Endothelial cell of umbilical vein (primary cell): ENCODE data around the gene OR7A5.

Experiments used
- CTCF ChIP-seq, 2 donors: IDR thresholded peaks; 1 replicate in 1 of 2; 2 replicates in 1 of 2; pipeline ENCODE4 v1.5.1; 2011; ENCODE audit warnings: low read length in 2 of 2, mild to moderate bottlenecking in 2 of 2, moderate library complexity in 2 of 2, control low read depth in 1 of 2, inconsistent platforms in 1 of 2, low read depth in 1 of 2; ENCODE audit not compliant: insufficient read depth in 1 of 2; ENCODE audit errors: extremely low read depth in 1 of 2
- EZH2 ChIP-seq: IDR thresholded peaks from 2 replicates; pipeline ENCODE4 v1.6.1; 2012; ENCODE audit warnings: borderline replicate concordance, low read depth, mild to moderate bottlenecking, moderate library complexity, low read length, inconsistent platforms; ENCODE audit not compliant: severe bottlenecking
- JUN ChIP-seq: IDR thresholded peaks from 2 replicates; pipeline ENCODE4 v1.6.1; 2011; ENCODE audit warnings: borderline replicate concordance, low read depth; ENCODE audit not compliant: insufficient read length, insufficient read depth
- MAX ChIP-seq: IDR thresholded peaks from 2 replicates; pipeline ENCODE4 v1.6.1; 2011; ENCODE audit not compliant: insufficient read depth, insufficient read length
- MYC ChIP-seq: IDR thresholded peaks from one replicate; pipeline ENCODE4 v1.6.1; 2011; ENCODE audit warnings: mild to moderate bottlenecking, low read depth, low read length
- POLR2A ChIP-seq: IDR thresholded peaks from 2 replicates; pipeline ENCODE4 v1.6.1; 2012; ENCODE audit warnings: low read depth, mild to moderate bottlenecking, control low read depth, low read length
- POLR2AphosphoS5 ChIP-seq: IDR thresholded peaks from 2 replicates; pipeline ENCODE4 v1.6.1; 2012; ENCODE audit warnings: low read depth, mild to moderate bottlenecking, control low read depth, low read length, moderate library complexity; ENCODE audit not compliant: insufficient read depth

- TF ChIP-seq CTCF (IDR thresholded peaks at IDR 0.05; ENCODE audit: extremely low read depth in 1 of 2, insufficient read depth in 1 of 2, low read depth in 1 of 2, low read length in 2 of 2) (no peak), MYC (no peak), MAX (no peak), EZH2 (no peak), POLR2AphosphoS5 (no peak), JUN (no peak), POLR2A (no peak)
These were observed at the start of gene OR7A5, which contains the start of gene OR7C1 for GRCh38 chr19:14835011-14835410.
